DMS114 treated with DMSO at 0.1 percent for 48 hours (cell line): ENCODE results near the gene GSTM2.

ENCODE experiments used
- DNase-seq: peaks from one replicate; lab custom pipeline; 2025; ENCODE audit not compliant: unreplicated experiment; lab: John Stamatoyannopoulos, UW

Gene GSTM2

GRCh38 chr1:109712321-109712864, 44.5 kb downstream of the GSTM2 start:
- DNase-seq, result no peak

DNA sequence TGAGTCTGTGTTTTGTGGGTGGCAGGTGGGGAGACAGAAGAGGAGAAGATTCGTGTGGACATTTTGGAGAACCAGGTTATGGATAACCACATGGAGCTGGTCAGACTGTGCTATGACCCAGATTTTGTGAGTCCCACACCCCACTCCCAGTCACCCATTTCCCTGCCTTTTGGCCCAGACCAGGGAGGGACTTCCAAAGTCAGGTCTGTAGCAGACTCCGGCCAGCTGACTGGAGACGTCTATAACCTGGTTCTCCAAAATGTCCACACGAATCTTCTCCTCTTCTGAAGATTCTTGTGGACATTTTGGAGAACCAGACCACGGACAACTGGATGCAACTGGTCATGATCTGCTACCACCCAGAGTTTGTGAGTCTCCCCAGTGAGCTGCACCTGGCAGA, 45.8 kb downstream of the GSTM2 start:
- no peak for DNase-seq

GRCh38 chr1:109714661-109715372, 47.0 kb downstream of the GSTM2 start:
- DNase-seq, result no peak

GRCh38 chr1:109716121-109716520, 48.3 kb downstream of the GSTM2 start:
- DNase-seq, result no peak

GRCh38 chr1:109716570-109717090, 48.8 kb downstream of the GSTM2 start:
- no peak for DNase-seq

GRCh38 chr1:109717729-109718128, 49.9 kb downstream of the GSTM2 start:
- no peak for DNase-seq

DNA sequence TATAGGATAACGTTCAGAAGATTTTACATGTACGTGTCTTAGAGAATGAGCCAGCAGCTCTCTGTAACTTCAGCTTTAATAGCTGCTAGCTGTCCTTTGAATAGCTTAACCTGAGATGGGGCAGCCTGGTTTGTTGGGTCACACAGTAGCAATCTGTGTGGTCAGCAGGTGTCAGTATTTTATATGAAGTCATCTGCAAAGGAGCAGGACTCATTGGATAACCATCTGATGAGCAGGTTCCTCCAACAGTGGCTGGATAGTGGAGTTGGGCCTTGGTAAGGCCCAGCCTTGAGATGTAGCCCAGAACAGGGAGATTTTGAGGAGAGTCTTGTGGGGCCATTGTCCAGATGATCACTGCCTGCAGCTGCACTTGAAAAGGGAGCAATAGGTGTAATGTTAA, 50.6 kb downstream of the GSTM2 start:
- no peak for DNase-seq

GRCh38 chr1:109719337-109719837, 51.5 kb downstream of the GSTM2 start:
- no peak for DNase-seq

DNA sequence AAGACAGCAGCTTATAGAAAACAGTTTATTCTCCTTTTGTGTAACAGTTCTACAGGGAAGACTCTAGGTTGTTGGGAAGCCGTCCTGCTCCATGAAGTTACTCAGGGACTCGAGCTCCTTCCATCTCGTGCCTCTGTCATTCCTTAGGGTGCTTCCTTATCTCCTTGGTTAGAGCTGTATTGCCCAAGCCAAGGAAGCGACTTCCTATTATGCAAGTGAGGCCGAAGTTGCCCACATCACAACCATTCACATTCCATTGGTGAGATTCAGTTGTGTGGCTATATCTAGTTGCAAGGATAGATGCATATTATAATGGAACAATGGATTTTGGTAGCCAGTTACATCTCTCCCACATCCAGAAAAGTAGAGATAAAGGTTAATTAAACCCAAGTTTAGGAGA, 53.2 kb downstream of the GSTM2 start:
- no peak for DNase-seq

DNA sequence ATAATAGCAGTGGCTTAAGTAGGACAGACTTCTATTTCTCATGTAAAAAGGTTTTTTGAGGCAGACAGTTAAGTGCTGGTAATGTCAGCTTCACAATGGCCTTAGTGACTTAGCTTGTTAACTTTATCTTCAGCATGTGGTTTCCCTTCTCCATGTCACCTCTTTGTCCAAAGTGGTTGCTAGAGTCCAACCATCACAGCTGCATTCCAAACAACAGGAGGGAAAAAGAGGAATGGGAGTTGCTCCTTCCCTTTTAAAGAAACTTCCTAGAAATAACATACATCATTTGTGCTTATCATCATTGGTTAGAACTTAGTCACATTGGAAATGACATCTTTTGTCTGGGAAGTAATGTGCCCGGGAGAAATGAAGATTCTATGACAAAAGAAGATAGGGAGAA, 54.1 kb downstream of the GSTM2 start:
- no peak for DNase-seq

GRCh38 chr1:109722908-109723691, 55.2 kb downstream of the GSTM2 start:
- no peak for DNase-seq
